ENCODE data around the gene HERC4.

GRCh38 chr10:68053553-68053952 is 21.5 kb downstream of the HERC4 start:
- TF ChIP-seq CTCF (IDR thresholded peaks at IDR 0.05; ENCODE audit: insufficient read depth, low read depth, low read length) (no peak), EZH2 (IDR thresholded peaks at IDR 0.05; ENCODE audit: insufficient read depth, low read length) (no peak)

Measured in astrocyte (in vitro differentiated cells and primary cell).